HepG2 (cell line): Measurements from ENCODE around the gene TMEM214. TPM values are rescaled to one million over a fixed set of nuclear protein-coding genes. Genes with fewer than 3 reads are reported as not detected.

Experiments
- ATAD3A ChIP-seq: sonication (generic); formaldehyde crosslinking; IDR thresholded peaks from 2 replicates; pipeline ENCODE4 v1.4.0; 2020; ENCODE audit warnings: missing genetic modification reagents
- ATF5 ChIP-seq: sonication (generic); formaldehyde crosslinking; IDR thresholded peaks from 2 replicates; pipeline ENCODE4 v1.4.0; 2020; ENCODE audit warnings: mild to moderate bottlenecking, low read depth, missing genetic modification reagents
- CBX5 ChIP-seq: sonication (generic); formaldehyde crosslinking; IDR thresholded peaks from 2 replicates; pipeline ENCODE4 v1.4.0; 2020; ENCODE audit warnings: missing genetic modification reagents, borderline replicate concordance
- FOXC1 ChIP-seq: sonication (generic); formaldehyde crosslinking; IDR thresholded peaks from 2 replicates; pipeline ENCODE4 v1.8.0; 2022; ENCODE audit warnings: mild to moderate bottlenecking, missing genetic modification reagents, borderline replicate concordance
- GATAD2A ChIP-seq: IDR thresholded peaks from 2 replicates; pipeline ENCODE4 v1.6.1; 2016
- NONO ChIP-seq, 2 experiments: fragments of 450-650 bp in 1 of 2; sonication (generic) in 1 of 2; formaldehyde crosslinking in 1 of 2; IDR thresholded peaks in 1 of 2; conservative IDR thresholded peaks in 1 of 2; 2 replicates each; pipeline versions ENCODE4 v1.6.1 to v1.8.0; 2017 to 2022; ENCODE audit warnings: mild to moderate bottlenecking in 1 of 2, missing genetic modification reagents in 1 of 2, moderate library complexity in 1 of 2
- PTBP1 ChIP-seq: fragments of 200-400 bp; formaldehyde crosslinking; IDR thresholded peaks from 2 replicates; pipeline ENCODE4 v1.6.1; 2018; ENCODE audit warnings: low read length, low read depth; ENCODE audit not compliant: poor library complexity, severe bottlenecking
- REXO4 ChIP-seq: sonication (generic); formaldehyde crosslinking; IDR thresholded peaks from 2 replicates; pipeline ENCODE4 v1.8.0; 2022; ENCODE audit warnings: missing genetic modification reagents, mild to moderate bottlenecking, borderline replicate concordance
- SMAD3 ChIP-seq: sonication (generic); formaldehyde crosslinking; IDR thresholded peaks from 2 replicates; pipeline ENCODE4 v1.4.0; 2020; ENCODE audit warnings: missing genetic modification reagents
- THAP11 ChIP-seq: IDR thresholded peaks from 2 replicates; pipeline ENCODE4 v1.6.1; 2016; ENCODE audit warnings: missing biosample characterization, missing genetic modification reagents
- YEATS2 ChIP-seq: sonication (generic); formaldehyde crosslinking; IDR thresholded peaks from 2 replicates; pipeline ENCODE4 v1.4.0; 2020; ENCODE audit warnings: missing genetic modification reagents, borderline replicate concordance
- ZBTB1 ChIP-seq: sonication (generic); formaldehyde crosslinking; IDR thresholded peaks from 2 replicates; pipeline ENCODE4 v1.4.0; 2020; ENCODE audit warnings: missing genetic modification reagents, borderline replicate concordance
- ZBTB40 ChIP-seq, 2 experiments: fragments of 450-650 bp in 1 of 2; sonication (generic) in 1 of 2; formaldehyde crosslinking in 1 of 2; IDR thresholded peaks; 2 replicates each; pipeline versions ENCODE4 v1.6.1 to v1.8.0; 2016 to 2022; ENCODE audit warnings: antibody characterized with exemption in 1 of 2, mild to moderate bottlenecking in 1 of 2, missing genetic modification reagents in 1 of 2
- ZNF121 ChIP-seq: sonication (generic); formaldehyde crosslinking; IDR thresholded peaks from 2 replicates; pipeline ENCODE4 v1.5.0; 2020; ENCODE audit warnings: mild to moderate bottlenecking, missing genetic modification reagents
- ZNF557 ChIP-seq: sonication (generic); formaldehyde crosslinking; IDR thresholded peaks from 2 replicates; pipeline ENCODE4 v1.4.0; 2020; ENCODE audit warnings: missing genetic modification reagents
- ZNF562 ChIP-seq: sonication (generic); formaldehyde crosslinking; IDR thresholded peaks from 2 replicates; pipeline ENCODE4 v1.8.0; 2022; ENCODE audit warnings: missing genetic modification reagents, borderline replicate concordance
- ZNF574 ChIP-seq: sonication (generic); formaldehyde crosslinking; IDR thresholded peaks from 2 replicates; pipeline ENCODE4 v1.4.0; 2020; ENCODE audit warnings: missing genetic modification reagents
- polyA plus RNA-seq, 8 experiments: library from polyadenylated mRNA; depleted of rRNA in 3 of 8; stranded (reverse) in 7 of 8; unstranded in 1 of 8; fragments of >200 nt; fragmentation: Illumina TruSeq in 4 of 8; extraction: Trizol in 4 of 8; gene quantifications; 2 replicates each; pipeline versions ENCODE4 v1.2.1 to v1.2.3, GENCODE V29; 2011 to 2016; ENCODE audit warnings: low read depth in 4 of 8, missing spikeins in 1 of 8, mixed read lengths in 1 of 8; ENCODE audit not compliant: insufficient read depth in 1 of 8
- total RNA-seq, 5 experiments: library from RNA; depleted of rRNA; stranded (reverse); fragments of >200 nt; fragmentation: Illumina TruSeq; extraction: Trizol; gene quantifications; 2 replicates each; pipeline ENCODE4 v1.2.3, GENCODE V29; 2016; ENCODE audit warnings: low read depth in 1 of 5

Gene TMEM214
- total and polyA plus RNA-seq, 2 of the 13 experiments (the other 11 are each of a cell fraction or from before 2014, with no cell fraction given), result 58.3 to 132 TPM

- TF ChIP-seq ZBTB40 (IDR thresholded peaks at IDR 0.05) (no peak), ZBTB40 (CRISPR knock-in tag; IDR thresholded peaks at IDR 0.05) (no peak), THAP11 (CRISPR knock-in tag) (peak; percentile 89), ZNF557 (no peak), REXO4 (no peak; the same call in 1 of the 2 replicates), ZBTB1 (CRISPR knock-in tag) (no peak), FOXC1 (no peak), ZNF574 (CRISPR knock-in tag) (peak; percentile 96), PTBP1 (no peak), NONO (IDR thresholded peaks at IDR 0.05) (no peak), NONO (CRISPR knock-in tag; conservative IDR thresholded peaks at IDR 0.05) (peak; percentile 87), ZNF121 (CRISPR knock-in tag) (no peak), ZNF562 (CRISPR knock-in tag) (no peak), SMAD3 (peak; percentile 30; the same call in 1 of the 2 replicates), GATAD2A (peak; percentile 73), YEATS2 (peak; percentile 89), CBX5 (CRISPR knock-in tag) (peak; percentile 71; the same call in 1 of the 2 replicates), ATF5 (CRISPR knock-in tag) (no peak; the same call in 1 of the 2 replicates), ATAD3A (CRISPR knock-in tag) (no peak)
Observed at GRCh38 chr2:27086090-27086723, 53.4 kb downstream of the TMEM214 start (continued).
